HepG2 (cell line): ENCODE results near the gene POU5F1. TPM values are rescaled to one million over a fixed set of nuclear protein-coding genes. Genes with fewer than 3 reads are reported as not detected.

Source experiments
- DNMT3B ChIP-seq: conservative IDR thresholded peaks from 2 replicates; pipeline ENCODE4 v1.6.1; 2016; ENCODE audit warnings: missing biosample characterization, control low read depth
- FOSL1 ChIP-seq: sonication (generic); formaldehyde crosslinking; IDR thresholded peaks from 2 replicates; pipeline ENCODE4 v1.9.0; 2021; ENCODE audit warnings: missing genetic modification reagents, borderline replicate concordance
- KLF13 ChIP-seq: sonication (generic); formaldehyde crosslinking; IDR thresholded peaks from 2 replicates; pipeline ENCODE4 v1.4.0; 2020; ENCODE audit warnings: mild to moderate bottlenecking, missing genetic modification reagents
- MTF2 ChIP-seq: sonication (generic); formaldehyde crosslinking; IDR thresholded peaks from 2 replicates; pipeline ENCODE4 v1.5.0; 2020; ENCODE audit warnings: missing genetic modification reagents, borderline replicate concordance
- NFATC3 ChIP-seq: sonication (generic); formaldehyde crosslinking; IDR thresholded peaks from 2 replicates; pipeline ENCODE4 v1.5.1; 2020; ENCODE audit warnings: mild to moderate bottlenecking, missing genetic modification reagents
- SALL1 ChIP-seq: sonication (generic); formaldehyde crosslinking; IDR thresholded peaks from 2 replicates; pipeline ENCODE4 v1.8.0; 2022; ENCODE audit warnings: mild to moderate bottlenecking, missing genetic modification reagents
- TGIF2 ChIP-seq: IDR thresholded peaks from 2 replicates; pipeline ENCODE4 v1.6.1; 2016; ENCODE audit warnings: control low read depth, missing compliant biosample characterization
- ZC3H4 ChIP-seq: sonication (generic); formaldehyde crosslinking; IDR thresholded peaks from 2 replicates; pipeline ENCODE4 v1.4.0; 2020; ENCODE audit warnings: missing genetic modification reagents, borderline replicate concordance
- ZEB1 ChIP-seq: IDR thresholded peaks from 2 replicates; pipeline ENCODE4 v1.6.1; 2012; ENCODE audit warnings: mild to moderate bottlenecking, low read depth, inconsistent platforms; ENCODE audit not compliant: insufficient replicate concordance
- ZNF430 ChIP-seq: sonication (generic); formaldehyde crosslinking; IDR thresholded peaks from 2 replicates; pipeline ENCODE4 v1.9.0; 2021; ENCODE audit warnings: mild to moderate bottlenecking, missing genetic modification reagents
- ZNF451 ChIP-seq: sonication (generic); formaldehyde crosslinking; IDR thresholded peaks from 2 replicates; pipeline ENCODE4 v1.5.0; 2020; ENCODE audit warnings: mild to moderate bottlenecking, missing genetic modification reagents
- polyA plus RNA-seq, 8 experiments: library from polyadenylated mRNA; depleted of rRNA in 3 of 8; stranded (reverse) in 7 of 8; unstranded in 1 of 8; fragments of >200 nt; fragmentation: Illumina TruSeq in 4 of 8; extraction: Trizol in 4 of 8; gene quantifications; 2 replicates each; pipeline versions ENCODE4 v1.2.1 to v1.2.3, GENCODE V29; 2011 to 2016; ENCODE audit warnings: low read depth in 4 of 8, missing spikeins in 1 of 8, mixed read lengths in 1 of 8; ENCODE audit not compliant: insufficient read depth in 1 of 8
- total RNA-seq, 5 experiments: library from RNA; depleted of rRNA; stranded (reverse); fragments of >200 nt; fragmentation: Illumina TruSeq; extraction: Trizol; gene quantifications; 2 replicates each; pipeline ENCODE4 v1.2.3, GENCODE V29; 2016; ENCODE audit warnings: low read depth in 1 of 5
- TF ChIP-seq, protein P1 (sequence below), 2 experiments: IDR thresholded peaks; 2 replicates each; pipeline ENCODE4 v1.6.1; 2011 to 2012; ENCODE audit warnings: low read length in 2 of 2, borderline replicate concordance in 1 of 2, low read depth in 1 of 2, mild to moderate bottlenecking in 1 of 2, moderate library complexity in 1 of 2
- TF ChIP-seq, protein P2 (sequence below): sonication (generic); formaldehyde crosslinking; IDR thresholded peaks from 2 replicates; pipeline ENCODE4 v1.4.0; 2020; ENCODE audit warnings: missing genetic modification reagents
- TF ChIP-seq, protein P3 (sequence below): IDR thresholded peaks from 2 replicates; pipeline ENCODE4 v1.6.1; 2016
- TF ChIP-seq, protein P4 (sequence below): sonication (generic); formaldehyde crosslinking; IDR thresholded peaks from 2 replicates; pipeline ENCODE4 v1.8.1; 2023; ENCODE audit warnings: mild to moderate bottlenecking, moderate library complexity, missing genetic modification reagents

POU5F1 gene
- total and polyA plus RNA-seq, 2 of the 13 experiments (the other 11 are each of a cell fraction or from before 2014, with no cell fraction given): 2.5 to 7.2 TPM

DNA sequence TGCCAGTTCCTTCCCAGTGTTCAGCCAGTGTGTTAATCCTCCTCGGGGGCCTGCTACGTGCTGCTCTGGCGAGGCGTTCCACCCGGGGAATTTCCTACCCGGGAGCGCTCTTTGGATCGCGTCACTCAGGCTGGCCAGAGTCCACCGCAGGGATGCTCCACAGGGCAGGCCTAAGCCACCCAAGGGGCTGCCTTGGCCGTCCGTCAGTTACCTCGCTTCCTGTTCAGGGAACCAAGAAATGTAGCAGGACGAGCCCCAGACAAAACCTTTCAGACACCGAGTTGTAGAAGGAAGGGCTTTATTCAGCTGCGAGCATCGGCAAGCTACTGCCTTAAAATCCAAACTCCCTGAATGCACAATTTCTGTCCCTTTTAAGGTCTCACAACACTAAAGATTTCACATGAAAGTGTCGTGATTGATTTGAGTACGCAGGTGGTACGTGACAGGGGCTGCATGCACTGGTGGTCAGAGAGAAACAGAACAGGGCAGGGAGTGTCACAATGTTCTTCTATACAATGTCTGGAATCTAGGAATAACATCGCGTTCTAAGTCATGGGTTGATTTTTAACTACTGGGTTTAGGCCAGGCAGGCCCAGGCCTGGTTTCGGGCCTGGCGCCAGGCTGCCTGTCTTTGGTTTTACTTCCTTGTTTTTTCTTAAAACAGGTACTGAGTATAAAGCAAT is 15.7 kb upstream of the POU5F1 start (continued):
- TF ChIP-seq, protein P1, sequence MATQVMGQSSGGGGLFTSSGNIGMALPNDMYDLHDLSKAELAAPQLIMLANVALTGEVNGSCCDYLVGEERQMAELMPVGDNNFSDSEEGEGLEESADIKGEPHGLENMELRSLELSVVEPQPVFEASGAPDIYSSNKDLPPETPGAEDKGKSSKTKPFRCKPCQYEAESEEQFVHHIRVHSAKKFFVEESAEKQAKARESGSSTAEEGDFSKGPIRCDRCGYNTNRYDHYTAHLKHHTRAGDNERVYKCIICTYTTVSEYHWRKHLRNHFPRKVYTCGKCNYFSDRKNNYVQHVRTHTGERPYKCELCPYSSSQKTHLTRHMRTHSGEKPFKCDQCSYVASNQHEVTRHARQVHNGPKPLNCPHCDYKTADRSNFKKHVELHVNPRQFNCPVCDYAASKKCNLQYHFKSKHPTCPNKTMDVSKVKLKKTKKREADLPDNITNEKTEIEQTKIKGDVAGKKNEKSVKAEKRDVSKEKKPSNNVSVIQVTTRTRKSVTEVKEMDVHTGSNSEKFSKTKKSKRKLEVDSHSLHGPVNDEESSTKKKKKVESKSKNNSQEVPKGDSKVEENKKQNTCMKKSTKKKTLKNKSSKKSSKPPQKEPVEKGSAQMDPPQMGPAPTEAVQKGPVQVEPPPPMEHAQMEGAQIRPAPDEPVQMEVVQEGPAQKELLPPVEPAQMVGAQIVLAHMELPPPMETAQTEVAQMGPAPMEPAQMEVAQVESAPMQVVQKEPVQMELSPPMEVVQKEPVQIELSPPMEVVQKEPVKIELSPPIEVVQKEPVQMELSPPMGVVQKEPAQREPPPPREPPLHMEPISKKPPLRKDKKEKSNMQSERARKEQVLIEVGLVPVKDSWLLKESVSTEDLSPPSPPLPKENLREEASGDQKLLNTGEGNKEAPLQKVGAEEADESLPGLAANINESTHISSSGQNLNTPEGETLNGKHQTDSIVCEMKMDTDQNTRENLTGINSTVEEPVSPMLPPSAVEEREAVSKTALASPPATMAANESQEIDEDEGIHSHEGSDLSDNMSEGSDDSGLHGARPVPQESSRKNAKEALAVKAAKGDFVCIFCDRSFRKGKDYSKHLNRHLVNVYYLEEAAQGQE (IDR thresholded peaks at IDR 0.05; ENCODE audit: borderline replicate concordance in 1 of 2, low read depth in 1 of 2, low read length in 2 of 2): 0 out of 4 replicates have a peak, but pooled peaks of 1 of the 2 experiments have one; percentile 28
- TF ChIP-seq MTF2 (CRISPR knock-in tag) (peak; percentile 84; the same call in 1 of the 2 replicates), ZC3H4 (CRISPR knock-in tag) (peak; percentile 68; the same call in 1 of the 2 replicates), ZEB1 (peak; percentile 44), SALL1 (peak; percentile 90), ZNF451 (peak; percentile 73; the same call in 1 of the 2 replicates), KLF13 (no peak), DNMT3B (CRISPR knock-in tag) (no peak; the same call in 1 of the 2 replicates), FOSL1 (CRISPR knock-in tag) (no peak), TGIF2 (peak; percentile 39; the same call in 1 of the 2 replicates), ZNF430 (CRISPR knock-in tag) (peak; percentile 85; the same call in 1 of the 2 replicates), NFATC3 (no peak)
- TF ChIP-seq, protein P2, sequence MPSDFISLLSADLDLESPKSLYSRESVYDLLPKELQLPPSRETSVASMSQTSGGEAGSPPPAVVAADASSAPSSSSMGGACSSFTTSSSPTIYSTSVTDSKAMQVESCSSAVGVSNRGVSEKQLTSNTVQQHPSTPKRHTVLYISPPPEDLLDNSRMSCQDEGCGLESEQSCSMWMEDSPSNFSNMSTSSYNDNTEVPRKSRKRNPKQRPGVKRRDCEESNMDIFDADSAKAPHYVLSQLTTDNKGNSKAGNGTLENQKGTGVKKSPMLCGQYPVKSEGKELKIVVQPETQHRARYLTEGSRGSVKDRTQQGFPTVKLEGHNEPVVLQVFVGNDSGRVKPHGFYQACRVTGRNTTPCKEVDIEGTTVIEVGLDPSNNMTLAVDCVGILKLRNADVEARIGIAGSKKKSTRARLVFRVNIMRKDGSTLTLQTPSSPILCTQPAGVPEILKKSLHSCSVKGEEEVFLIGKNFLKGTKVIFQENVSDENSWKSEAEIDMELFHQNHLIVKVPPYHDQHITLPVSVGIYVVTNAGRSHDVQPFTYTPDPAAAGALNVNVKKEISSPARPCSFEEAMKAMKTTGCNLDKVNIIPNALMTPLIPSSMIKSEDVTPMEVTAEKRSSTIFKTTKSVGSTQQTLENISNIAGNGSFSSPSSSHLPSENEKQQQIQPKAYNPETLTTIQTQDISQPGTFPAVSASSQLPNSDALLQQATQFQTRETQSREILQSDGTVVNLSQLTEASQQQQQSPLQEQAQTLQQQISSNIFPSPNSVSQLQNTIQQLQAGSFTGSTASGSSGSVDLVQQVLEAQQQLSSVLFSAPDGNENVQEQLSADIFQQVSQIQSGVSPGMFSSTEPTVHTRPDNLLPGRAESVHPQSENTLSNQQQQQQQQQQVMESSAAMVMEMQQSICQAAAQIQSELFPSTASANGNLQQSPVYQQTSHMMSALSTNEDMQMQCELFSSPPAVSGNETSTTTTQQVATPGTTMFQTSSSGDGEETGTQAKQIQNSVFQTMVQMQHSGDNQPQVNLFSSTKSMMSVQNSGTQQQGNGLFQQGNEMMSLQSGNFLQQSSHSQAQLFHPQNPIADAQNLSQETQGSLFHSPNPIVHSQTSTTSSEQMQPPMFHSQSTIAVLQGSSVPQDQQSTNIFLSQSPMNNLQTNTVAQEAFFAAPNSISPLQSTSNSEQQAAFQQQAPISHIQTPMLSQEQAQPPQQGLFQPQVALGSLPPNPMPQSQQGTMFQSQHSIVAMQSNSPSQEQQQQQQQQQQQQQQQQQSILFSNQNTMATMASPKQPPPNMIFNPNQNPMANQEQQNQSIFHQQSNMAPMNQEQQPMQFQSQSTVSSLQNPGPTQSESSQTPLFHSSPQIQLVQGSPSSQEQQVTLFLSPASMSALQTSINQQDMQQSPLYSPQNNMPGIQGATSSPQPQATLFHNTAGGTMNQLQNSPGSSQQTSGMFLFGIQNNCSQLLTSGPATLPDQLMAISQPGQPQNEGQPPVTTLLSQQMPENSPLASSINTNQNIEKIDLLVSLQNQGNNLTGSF: peak; percentile 52; the same call in 1 of the 2 replicates
- TF ChIP-seq, protein P3, sequence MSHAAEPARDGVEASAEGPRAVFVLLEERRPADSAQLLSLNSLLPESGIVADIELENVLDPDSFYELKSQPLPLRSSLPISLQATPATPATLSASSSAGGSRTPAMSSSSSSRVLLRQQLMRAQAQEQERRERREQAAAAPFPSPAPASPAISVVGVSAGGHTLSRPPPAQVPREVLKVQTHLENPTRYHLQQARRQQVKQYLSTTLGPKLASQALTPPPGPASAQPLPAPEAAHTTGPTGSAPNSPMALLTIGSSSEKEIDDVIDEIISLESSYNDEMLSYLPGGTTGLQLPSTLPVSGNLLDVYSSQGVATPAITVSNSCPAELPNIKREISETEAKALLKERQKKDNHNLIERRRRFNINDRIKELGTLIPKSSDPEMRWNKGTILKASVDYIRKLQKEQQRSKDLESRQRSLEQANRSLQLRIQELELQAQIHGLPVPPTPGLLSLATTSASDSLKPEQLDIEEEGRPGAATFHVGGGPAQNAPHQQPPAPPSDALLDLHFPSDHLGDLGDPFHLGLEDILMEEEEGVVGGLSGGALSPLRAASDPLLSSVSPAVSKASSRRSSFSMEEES: peak; percentile 57; the same call in 1 of the 2 replicates
- TF ChIP-seq, protein P4, sequence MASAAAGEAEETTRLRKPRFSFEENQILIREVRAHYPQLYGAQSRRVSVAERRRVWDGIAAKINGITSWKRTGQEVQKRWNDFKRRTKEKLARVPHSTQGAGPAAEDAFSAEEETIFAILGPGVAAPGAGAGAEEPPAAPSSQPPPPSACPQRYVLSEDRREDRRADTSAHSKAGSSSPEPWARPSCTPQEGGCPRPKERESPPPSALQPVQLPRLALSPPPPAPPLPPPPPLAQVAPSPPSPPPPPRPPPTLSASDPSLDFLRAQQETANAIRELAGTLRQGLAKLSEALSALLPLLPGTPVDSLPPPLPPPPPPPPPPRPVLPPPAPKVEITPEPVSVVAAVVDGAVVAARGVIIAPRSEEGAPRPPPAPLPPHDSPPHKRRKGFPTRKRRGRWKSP (CRISPR knock-in tag): peak; percentile 76
